RWPE2 (cell line): ENCODE results near the gene PHKG2.

ENCODE experiments used
- ATAC-seq: fragments of 200-7000 bp; cut with Tn5 transposase; 3 replicates; pipeline ENCODE4 v1.9.1; 2021; ENCODE audit warnings: low read depth
- DNase-seq: peaks from one replicate; pipeline ENCODE4 v3.0.0-alpha.2; 2020; ENCODE audit warnings: low spot score
- H3K27ac ChIP-seq: fragments of 450-650 bp; 2 replicates; pipeline ENCODE4 v1.5.1; 2017; ENCODE audit warnings: mild to moderate bottlenecking; ENCODE audit not compliant: poor library complexity, severe bottlenecking
- H3K27me3 ChIP-seq: fragments of 250-450 bp; sonication (Bioruptor Pico); 2 replicates; pipeline ENCODE4 v1.5.1; 2021; ENCODE audit warnings: mild to moderate bottlenecking, moderate library complexity; ENCODE audit not compliant: insufficient read depth, poor library complexity, severe bottlenecking
- H3K36me3 ChIP-seq: fragments of 250-450 bp; sonication (Bioruptor Pico); 2 replicates; pipeline ENCODE4 v1.5.1; 2020; ENCODE audit warnings: low read depth, mild to moderate bottlenecking, moderate library complexity
- H3K4me1 ChIP-seq: fragments of 250-450 bp; sonication (Bioruptor Pico); 2 replicates; pipeline ENCODE4 v1.5.1; 2021; ENCODE audit warnings: mild to moderate bottlenecking, moderate library complexity; ENCODE audit not compliant: insufficient read depth, poor library complexity, severe bottlenecking
- H3K4me3 ChIP-seq: fragments of 250-450 bp; sonication (Bioruptor Pico); 2 replicates; pipeline ENCODE4 v1.5.1; 2021; ENCODE audit warnings: mild to moderate bottlenecking, moderate library complexity; ENCODE audit not compliant: severe bottlenecking
- H3K9me3 ChIP-seq: fragments of 250-450 bp; sonication (Bioruptor Pico); 2 replicates; pipeline ENCODE4 v1.5.1; 2021; ENCODE audit warnings: mild to moderate bottlenecking, moderate library complexity; ENCODE audit not compliant: severe bottlenecking
- CTCF ChIP-seq: fragments of 450-650 bp; IDR thresholded peaks from one replicate; pipeline ENCODE4 v1.5.1; 2017; ENCODE audit warnings: mild to moderate bottlenecking, moderate library complexity; ENCODE audit not compliant: poor library complexity, severe bottlenecking

PHKG2 gene

GRCh38 chr16:30741461-30741914 lies 6.7 kb upstream of the PHKG2 start:
- peaks cover 57% of the 10 kb centered on the region for H3K36me3 ChIP-seq
- DNase-seq: peak; percentile 96
- H3K27ac ChIP-seq: peak overlapping the region; percentile 97
- H3K4me1 ChIP-seq: peaks cover 16% of the 10 kb centered on the region
- no peaks in the 10 kb centered on the region for H3K9me3 ChIP-seq
- no peak for TF ChIP-seq CTCF
- no peaks in the 10 kb centered on the region for H3K27me3 ChIP-seq
- peak overlapping the region; percentile 41 for H3K4me3 ChIP-seq
- peak; percentile 86 for ATAC-seq

- H3K9me3 ChIP-seq: no peaks in the 10 kb centered on the region
- H3K27me3 ChIP-seq: no peaks in the 10 kb centered on the region
- peaks cover 43% of the 10 kb centered on the region for H3K36me3 ChIP-seq
- ATAC-seq (no peak), DNase-seq (no peak)
- H3K27ac ChIP-seq: peak overlapping the region; percentile 97
- H3K4me3 ChIP-seq: no peak overlapping the region
- no peak for TF ChIP-seq CTCF
- peaks cover 28% of the 10 kb centered on the region for H3K4me1 ChIP-seq
Measured at GRCh38 chr16:30743716-30744115, 4.5 kb upstream of the PHKG2 start.

GRCh38 chr16:30744183-30744582 lies 4.0 kb upstream of the PHKG2 start:
- ATAC-seq (no peak), DNase-seq (no peak)
- Histone ChIP-seq H3K27ac (no peak overlapping the region), H3K9me3 (no peaks in the 10 kb centered on the region), H3K4me3 (no peak overlapping the region), H3K4me1 (peaks cover 28% of the 10 kb centered on the region), H3K36me3 (peaks cover 39% of the 10 kb centered on the region), H3K27me3 (no peaks in the 10 kb centered on the region)
- no peak for TF ChIP-seq CTCF

- H3K4me1 ChIP-seq: peaks cover 22% of the 10 kb centered on the region
- H3K27ac ChIP-seq: no peak overlapping the region
- no peak for ATAC-seq
- H3K9me3 ChIP-seq: no peaks in the 10 kb centered on the region
- no peaks in the 10 kb centered on the region for H3K27me3 ChIP-seq
- DNase-seq: no peak
- no peak for TF ChIP-seq CTCF
- H3K36me3 ChIP-seq: peaks cover 43% of the 10 kb centered on the region
- H3K4me3 ChIP-seq: no peak overlapping the region
Measured at GRCh38 chr16:30745082-30745481, 3.1 kb upstream of the PHKG2 start.

GRCh38 chr16:30746638-30747175 lies 1.5 kb upstream of the PHKG2 start:
- no peak for ATAC-seq
- TF ChIP-seq CTCF: no peak
- H3K36me3 ChIP-seq: peaks cover 56% of the 10 kb centered on the region
- peak overlapping the region; percentile 79 for H3K27ac ChIP-seq
- H3K4me1 ChIP-seq: peaks cover 19% of the 10 kb centered on the region
- H3K4me3 ChIP-seq: no peak overlapping the region
- H3K9me3 ChIP-seq: no peaks in the 10 kb centered on the region
- DNase-seq: no peak
- H3K27me3 ChIP-seq: no peaks in the 10 kb centered on the region
